Bronchial epithelial cell (primary cell): ENCODE data around the gene NHERF1. TPM values are rescaled to one million over a fixed set of nuclear protein-coding genes. Genes with fewer than 3 reads are reported as not detected.

ENCODE experiments used
- DNase-seq: peaks from one replicate; pipeline ENCODE4 v3.0.0-alpha.2; 2010; ENCODE audit warnings: low read depth
- FAIRE-seq: peaks from 2 replicates; lab custom pipeline; 2011; peaks lifted over from hg19 to GRCh38; lab: Jason Lieb, UNC
- H3K27me3 ChIP-seq: 2 replicates; pipeline ENCODE4 v1.5.1; 2011; ENCODE audit warnings: low read length; ENCODE audit not compliant: control insufficient read depth, insufficient read depth
- H3K36me3 ChIP-seq: 2 replicates; pipeline ENCODE4 v1.5.1; 2011; ENCODE audit warnings: low read length; ENCODE audit not compliant: control insufficient read depth, insufficient read depth
- H3K4me3 ChIP-seq: 2 replicates; pipeline ENCODE4 v1.5.1; 2011; ENCODE audit warnings: mild to moderate bottlenecking, low read depth, low read length, control low read depth
- CTCF ChIP-seq: IDR thresholded peaks from 2 replicates; pipeline ENCODE4 v1.5.1; 2011; ENCODE audit warnings: mild to moderate bottlenecking, moderate library complexity, low read length, control low read depth, inconsistent platforms; ENCODE audit not compliant: insufficient read depth, severe bottlenecking
- total RNA-seq: library from RNA; depleted of rRNA; stranded (reverse); fragments of >200 nt; gene quantifications from 2 replicates; pipeline ENCODE4 v1.2.1, GENCODE V29; 2014

NHERF1 gene
- total RNA-seq, 1 donor from 2014 or later, result 35.3 TPM

DNA sequence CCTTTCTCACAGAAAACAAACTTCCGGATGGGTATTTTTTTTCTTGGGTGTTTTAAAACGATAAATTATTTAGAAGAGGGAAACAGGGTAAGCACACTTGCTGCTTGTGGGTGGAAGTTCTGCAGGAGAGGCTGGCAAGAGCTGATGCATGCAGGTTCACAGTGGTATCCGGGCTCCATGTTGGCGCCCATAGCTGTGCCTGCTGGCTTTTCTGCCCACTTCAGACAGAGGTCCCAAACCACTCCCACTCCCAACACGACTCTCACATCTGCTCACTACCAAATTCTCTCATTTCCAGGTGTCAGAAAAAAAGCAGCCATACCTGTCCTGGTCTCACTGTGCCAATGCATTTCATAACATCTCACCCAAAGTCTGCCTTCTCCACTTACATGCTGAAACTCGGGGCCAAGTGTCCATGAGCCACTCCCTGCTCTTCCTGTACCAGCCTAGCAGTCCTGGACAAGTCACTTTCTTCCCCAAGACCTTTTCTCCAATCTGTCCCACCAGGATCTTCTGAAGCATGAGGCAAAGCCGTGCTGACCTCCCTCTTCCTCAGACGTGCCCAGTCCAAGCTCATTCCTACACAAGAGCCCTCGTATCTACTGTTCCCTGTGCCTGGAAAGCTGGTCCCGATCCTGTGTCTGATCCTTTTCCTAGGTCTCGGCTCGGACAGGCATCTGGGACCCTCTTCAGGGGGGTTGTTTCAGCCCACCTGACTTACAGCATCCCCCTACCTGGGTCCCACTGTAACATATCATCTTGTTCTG, 37.2 kb upstream of the NHERF1 start:
- DNase-seq, result no peak
- no peaks in the 10 kb centered on the region for H3K36me3 ChIP-seq
- TF ChIP-seq CTCF, result no peak
- FAIRE-seq, result peak; percentile 23
- peaks cover 5% of the 10 kb centered on the region for H3K27me3 ChIP-seq
- H3K4me3 ChIP-seq, result no peak overlapping the region

DNA sequence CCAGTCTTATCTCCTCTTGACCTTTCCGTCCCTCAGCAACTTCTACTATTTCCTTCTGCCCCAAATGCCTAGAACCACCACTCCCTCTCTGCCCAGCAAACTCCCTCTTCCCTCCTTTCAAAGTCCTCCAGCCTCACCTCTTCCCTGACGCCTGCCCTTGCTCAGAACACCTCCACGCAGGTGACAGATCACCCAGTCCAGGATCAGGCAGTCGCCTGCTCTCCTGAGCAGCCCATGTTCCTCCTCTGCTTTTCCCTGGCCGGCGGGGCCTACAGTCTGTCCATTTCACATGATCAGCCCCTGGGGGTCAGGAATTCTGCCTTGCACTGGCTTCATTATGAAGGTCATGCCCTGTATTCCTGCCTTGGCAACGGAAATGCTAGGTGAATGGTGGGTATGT, 36.1 kb upstream of the NHERF1 start:
- no peaks in the 10 kb centered on the region for H3K36me3 ChIP-seq
- no peak overlapping the region for H3K4me3 ChIP-seq
- no peak for TF ChIP-seq CTCF
- H3K27me3 ChIP-seq, result peaks cover 5% of the 10 kb centered on the region
- FAIRE-seq (no peak), DNase-seq (no peak)

DNA sequence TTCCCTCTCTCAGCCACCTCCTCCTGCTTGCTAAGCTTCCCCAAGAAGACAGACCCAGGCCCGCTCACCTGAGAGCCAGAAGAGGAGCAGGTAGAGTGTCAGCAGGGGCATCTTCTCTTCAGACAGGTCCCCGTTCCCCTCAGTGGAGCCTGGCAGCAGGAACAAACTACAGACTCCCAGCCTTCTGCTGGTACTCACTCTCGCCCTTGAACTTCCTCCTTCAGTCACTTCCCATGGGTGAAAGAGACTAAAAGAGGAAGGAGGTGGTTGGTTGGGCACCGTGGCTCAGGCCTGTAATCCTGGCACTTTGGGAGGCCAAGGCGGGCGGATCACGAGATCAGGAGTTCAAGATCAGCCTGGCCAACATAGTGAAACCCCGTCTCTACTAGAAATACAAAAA, 35.7 kb upstream of the NHERF1 start, which contains the start of gene CD300LF:
Gene CD300LF, minus strand, starts transcription at position 168 of the 400 bp plus-strand sequence. Its CDS starts 57 bp downstream, at position 111.
- no peaks in the 10 kb centered on the region for H3K36me3 ChIP-seq
- DNase-seq (no peak), FAIRE-seq (no peak)
- no peak for TF ChIP-seq CTCF
- peaks cover 5% of the 10 kb centered on the region for H3K27me3 ChIP-seq
- H3K4me3 ChIP-seq, result no peak within 1 kb of the TSS

DNA sequence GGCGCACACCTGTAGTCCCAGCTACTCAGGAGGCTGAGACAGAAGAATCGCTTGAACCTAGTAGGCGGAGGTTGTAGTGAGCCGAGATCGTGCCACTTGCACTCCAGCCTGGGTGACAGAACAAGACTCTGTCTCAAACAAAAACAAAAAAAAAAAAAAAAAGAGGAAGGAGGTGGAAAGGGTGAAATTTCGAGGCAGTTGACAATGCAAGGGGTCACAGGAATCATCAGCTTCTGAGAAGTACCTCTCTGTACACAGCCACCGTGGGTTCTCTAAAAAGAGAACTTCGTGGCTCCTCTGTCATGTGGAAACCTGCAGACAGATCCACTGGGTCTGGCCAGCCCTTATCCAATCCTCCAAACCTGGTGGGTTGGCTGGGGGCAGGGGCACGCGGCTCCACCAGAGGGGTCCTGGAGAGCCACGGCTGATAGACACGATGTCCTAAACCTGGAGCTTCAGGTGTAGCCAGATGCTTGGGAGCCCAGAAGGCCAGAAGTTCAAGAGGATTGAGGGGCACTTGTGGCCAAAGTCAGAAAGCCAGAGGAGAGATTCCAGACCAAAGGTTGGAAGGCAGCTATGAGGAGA, 35.2 kb upstream of the NHERF1 start:
- DNase-seq (no peak), FAIRE-seq (no peak)
- H3K27me3 ChIP-seq, result peaks cover 5% of the 10 kb centered on the region
- no peak overlapping the region for H3K4me3 ChIP-seq
- H3K36me3 ChIP-seq, result no peaks in the 10 kb centered on the region
- no peak for TF ChIP-seq CTCF

GRCh38 chr17:74715144-74715543, 33.3 kb upstream of the NHERF1 start:
- no peak for FAIRE-seq
- no peak for TF ChIP-seq CTCF
- H3K36me3 ChIP-seq, result no peaks in the 10 kb centered on the region
- peaks cover 5% of the 10 kb centered on the region for H3K27me3 ChIP-seq
- no peak for DNase-seq
- no peak overlapping the region for H3K4me3 ChIP-seq
